Activated T-helper 1 cell treated with anti-CD3 and anti-CD28 coated beads, Interleukin-2, amount 50 U/mL, for 16 hours (primary cell): ENCODE results near the gene HAAO.

ENCODE experiments used
- DNase-seq, 2 donors: peaks; one replicate each; pipeline ENCODE4 v3.0.0-alpha.2; 2020; ENCODE audit warnings: low read depth in 1 of 2, low spot score in 1 of 2

Gene HAAO

GRCh38 chr2:42769583-42770287, 22.6 kb downstream of the HAAO start:
- DNase-seq, result no peak

GRCh38 chr2:42768706-42769256, 23.6 kb downstream of the HAAO start:
- DNase-seq, result no peak

DNA sequence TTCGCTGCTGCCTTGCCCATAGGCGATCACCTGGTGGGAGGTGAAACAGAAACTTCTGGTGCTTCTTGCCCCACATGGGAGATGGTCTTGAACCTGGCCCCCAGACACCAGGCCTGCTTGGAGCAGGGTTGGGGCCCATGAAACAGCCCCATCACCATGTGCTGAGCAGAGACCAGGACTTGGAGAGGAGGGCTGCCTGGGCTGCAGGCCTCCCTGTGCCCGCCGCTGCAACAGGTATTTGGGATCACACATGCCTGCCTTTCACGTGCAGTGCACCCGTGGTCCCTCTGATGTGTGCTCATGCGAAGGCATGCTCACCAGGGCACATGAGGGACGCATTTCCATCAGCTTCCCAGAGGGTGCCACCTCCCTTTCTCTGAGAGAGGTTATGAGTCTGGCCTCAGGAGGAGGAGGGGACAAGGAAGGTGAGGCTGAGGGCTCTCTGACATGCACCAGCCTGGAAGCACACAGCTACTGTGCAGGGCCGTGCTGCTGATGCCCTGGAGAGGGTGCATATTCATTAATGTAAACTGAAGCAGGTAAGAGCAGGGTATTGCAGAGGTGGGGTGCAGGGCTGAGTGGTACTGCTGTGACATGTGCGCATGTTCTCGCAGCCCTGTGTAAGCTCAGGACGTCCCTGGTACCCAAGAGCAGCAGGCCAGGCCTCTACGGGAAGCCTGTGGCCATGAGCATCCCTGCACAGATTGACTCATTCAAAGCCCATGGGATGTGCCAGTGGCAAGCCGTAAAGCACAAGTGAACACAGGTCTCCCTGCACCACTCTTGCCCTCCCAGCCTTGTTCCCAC, 24.3 kb downstream of the HAAO start:
- DNase-seq, result no peak

DNA sequence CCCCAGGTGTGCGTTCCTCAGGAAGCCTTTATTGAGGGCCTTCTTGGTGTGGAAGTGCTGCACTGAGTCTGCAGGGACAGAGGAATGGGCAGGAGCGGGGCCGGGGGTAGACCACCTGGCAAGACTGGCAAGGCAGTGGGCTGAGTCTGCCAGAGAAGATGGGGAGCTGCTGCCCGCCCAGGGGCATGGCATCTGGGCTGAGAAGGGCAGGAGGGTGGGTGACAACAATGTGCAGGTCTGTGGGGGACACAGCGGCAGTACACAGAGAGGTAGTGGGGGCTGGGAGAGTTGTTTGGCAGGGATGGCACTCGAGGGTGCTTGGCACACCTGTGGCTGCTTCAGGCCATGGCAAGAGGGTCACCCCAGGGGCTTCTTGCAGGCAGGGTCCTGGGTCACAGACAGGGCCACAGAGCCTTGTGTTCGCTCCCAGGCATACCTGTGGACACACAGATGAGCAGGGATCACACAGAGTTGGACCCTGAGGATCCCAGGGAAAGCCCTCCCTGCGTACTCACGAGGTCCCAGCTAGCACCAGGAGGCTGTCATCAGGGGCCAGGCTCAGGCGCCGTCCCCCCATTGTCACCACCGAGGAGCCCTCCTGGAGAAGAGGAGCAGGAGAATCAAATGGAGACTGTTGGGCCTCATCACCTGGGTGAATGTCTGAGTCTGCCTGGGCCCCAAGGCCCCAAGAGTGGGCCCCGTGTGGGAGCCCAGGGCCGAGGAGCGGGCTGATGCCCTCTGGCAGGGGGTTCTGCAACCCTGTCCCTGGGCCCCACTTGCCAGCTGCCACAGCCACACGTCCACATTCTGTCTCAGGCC, 25.1 kb downstream of the HAAO start:
- DNase-seq, result no peak

- DNase-seq, result no peak
Measured at GRCh38 chr2:42765686-42766085, 26.7 kb downstream of the HAAO start.

GRCh38 chr2:42764901-42765300, 27.5 kb downstream of the HAAO start:
- no peak for DNase-seq

DNA sequence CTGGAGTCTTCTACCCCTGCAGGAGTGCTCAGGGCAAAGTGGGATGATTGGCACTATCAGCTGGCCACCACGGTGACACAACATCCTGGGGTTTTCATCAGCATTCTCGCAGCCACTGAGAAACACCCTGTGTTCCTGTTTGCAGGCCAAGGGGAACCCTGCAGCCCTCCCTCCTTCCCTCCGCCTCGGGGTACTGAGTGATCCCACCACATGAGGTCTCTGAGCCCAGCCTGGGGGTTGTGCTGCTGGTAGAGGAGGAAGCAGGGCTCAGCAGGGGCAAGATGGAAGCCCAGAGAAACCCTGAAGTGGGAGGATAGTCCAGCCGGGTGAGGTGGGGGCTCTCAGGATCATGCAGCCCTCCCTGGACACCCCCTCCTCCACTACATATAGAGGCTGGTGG, 28.3 kb downstream of the HAAO start, which contains the start of gene OXER1:
OXER1 (minus strand) TSS at position 40 of the 400 bp plus-strand sequence. CDS start 73 bp downstream, outside the sequence.
- DNase-seq, result no peak

GRCh38 chr2:42762823-42763804, 29.3 kb downstream of the HAAO start:
- DNase-seq, result no peak

DNA sequence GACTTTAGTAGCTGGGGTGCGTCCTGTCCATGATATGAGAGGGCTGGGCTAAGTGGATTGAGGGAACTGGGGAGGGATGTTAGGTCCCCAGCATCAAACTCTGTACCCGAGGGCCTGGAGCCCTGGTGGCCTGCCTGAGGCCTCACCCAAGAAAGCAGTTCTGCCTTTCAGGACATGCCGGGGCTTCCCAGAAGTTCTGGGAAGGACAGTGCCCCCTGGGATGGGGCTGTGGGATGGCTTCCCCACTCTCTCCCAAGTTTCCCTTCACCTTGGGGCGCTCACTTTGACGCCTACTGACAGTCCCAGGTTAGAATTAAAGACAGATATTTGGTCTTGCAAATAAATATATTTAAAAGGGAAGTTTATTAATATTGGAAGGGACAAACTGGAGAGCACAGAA, 30.2 kb downstream of the HAAO start:
- DNase-seq, result no peak

- no peak for DNase-seq
Measured at GRCh38 chr2:42761554-42761953, 30.8 kb downstream of the HAAO start.

DNA sequence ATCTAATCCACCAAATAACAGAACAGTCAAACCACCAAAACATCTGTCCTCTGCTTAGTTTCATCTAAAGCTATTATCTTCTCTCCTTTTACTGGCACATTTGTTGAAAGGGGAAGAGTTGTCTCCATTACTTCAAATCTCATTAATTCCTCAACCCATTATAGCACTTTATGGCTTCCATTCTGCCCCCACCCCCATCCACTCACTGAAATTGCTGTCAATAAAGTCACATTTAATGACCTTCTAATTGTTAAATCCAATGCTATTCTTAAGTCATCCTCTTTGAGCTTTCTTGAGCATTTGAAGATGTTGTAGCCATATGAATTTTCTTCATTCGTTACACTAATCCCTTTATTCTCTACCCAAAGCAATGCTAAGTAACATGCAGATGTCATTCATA, 33.6 kb downstream of the HAAO start:
- DNase-seq, result no peak

DNA sequence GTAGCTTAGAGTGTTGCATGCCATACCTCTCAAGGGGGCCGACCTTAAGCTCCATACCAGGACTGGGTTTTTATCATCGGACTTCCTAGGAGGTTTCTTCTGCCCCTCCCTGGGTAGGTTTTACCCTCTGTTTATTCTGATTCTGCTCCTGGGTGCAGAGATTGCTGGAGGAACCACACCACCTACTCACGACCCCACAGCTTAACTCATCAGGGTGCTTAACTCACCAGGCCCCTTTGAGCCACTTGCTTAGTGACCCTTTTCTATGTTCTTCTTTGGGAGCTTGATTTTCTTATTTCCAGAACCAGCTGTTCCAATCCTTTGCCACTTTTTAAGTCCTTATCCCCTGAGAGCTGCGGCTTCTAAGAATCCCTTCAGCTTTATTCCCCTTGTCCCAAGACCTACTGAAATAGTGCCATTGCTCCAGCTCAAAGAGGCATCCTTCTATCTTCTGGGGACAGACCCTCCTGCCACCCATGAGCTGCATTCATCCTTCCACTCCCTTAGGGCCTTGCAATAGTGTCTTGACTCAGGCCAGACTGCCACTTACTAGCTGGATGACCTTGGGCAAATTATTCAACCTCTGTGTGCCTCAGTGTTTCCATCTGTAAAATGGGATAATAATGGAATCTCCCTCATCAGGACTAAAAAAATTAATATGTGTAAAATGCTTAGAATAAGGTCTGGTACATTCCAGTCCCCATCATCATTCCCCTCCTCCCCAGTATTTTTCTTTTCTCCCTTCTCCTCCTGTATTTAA, 34.2 kb downstream of the HAAO start:
- no peak for DNase-seq

GRCh38 chr2:42756966-42757513, 35.3 kb downstream of the HAAO start:
- DNase-seq, result no peak

DNA sequence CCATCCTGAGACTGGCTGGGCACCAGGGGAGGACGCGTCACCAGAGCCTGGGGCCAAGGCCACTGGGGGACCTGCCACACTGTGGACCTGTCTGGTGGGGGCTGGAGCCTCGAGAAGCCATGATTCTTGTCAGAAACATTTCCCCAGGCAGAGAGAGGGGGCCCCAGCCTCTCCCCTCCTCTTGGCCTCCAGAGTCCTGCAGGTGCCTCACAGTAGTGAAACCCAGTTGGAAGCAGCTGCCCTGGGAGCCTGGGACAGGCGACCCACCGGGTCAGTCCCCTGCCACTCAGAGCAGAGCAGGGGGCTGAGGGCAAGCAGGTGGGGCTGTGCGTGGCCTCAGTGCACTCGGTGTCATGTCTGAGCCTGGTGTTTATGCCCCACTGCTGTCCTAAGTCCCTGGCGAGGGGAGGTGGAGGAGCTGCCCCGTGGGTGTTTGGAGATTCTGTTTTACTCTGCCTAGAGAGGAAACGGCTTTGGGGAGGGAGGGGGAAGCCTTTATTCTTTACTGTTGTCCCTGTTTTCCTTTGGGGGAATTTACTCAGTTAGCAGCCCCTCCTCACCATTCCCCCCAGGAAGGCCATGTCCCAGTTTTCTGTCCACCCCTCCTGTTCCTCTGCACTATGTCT, 36.1 kb downstream of the HAAO start:
- no peak for DNase-seq

DNA sequence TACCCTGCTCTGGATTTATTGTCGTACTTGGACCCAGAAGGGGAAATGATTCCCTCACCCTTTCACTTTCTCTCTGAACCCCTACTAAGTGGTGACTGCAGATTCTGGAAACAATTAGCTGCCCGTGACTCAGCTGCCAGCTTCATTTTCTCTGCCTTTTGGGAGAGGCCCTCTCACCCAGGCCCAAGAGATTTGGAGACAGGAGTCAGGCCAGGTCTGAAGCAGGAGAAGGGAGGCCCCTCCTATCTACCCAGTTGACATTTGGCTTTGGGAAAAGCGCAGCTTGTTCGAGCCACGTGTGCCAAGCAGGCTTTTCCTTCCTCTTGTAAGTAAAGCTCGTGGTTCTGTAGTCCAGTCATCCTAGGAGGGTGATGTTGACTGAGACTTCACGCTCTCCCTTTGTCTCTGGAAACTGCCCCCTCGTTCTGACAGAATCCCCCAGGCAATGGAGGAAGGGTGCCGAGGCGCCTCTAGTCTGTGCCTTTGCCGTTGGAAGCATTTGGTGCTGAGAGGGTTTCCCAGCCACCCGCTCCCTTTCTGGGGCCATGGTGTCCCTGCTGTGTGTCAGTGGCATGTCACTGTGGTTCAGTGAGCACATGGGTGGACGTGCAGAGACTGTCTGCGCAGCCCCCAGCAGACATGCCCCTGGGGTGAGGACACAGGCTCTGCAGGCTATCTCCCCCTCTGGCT, 37.0 kb downstream of the HAAO start:
- DNase-seq, result no peak

- DNase-seq, result no peak
Measured at GRCh38 chr2:42754776-42755140, 37.6 kb downstream of the HAAO start.

- no peak for DNase-seq
Measured at GRCh38 chr2:42754021-42754775, 38.2 kb downstream of the HAAO start.
